SIG-M5 (cell line): Measurements from ENCODE around the gene KRTAP12-2.

ENCODE experiments used
- DNase-seq: peaks from one replicate; lab custom pipeline; 2025; lab: John Stamatoyannopoulos, UW

The KRTAP12-2 gene

GRCh38 chr21:44666401-44667320, at the start of gene KRTAP12-2:
TSS of gene KRTAP12-2 (minus strand) at chr21:44666927. CDS start at chr21:44666886, 41 bp downstream.
- no peak for DNase-seq

- DNase-seq = no peak
These were observed 48.2 kb upstream of the KRTAP12-2 start for GRCh38 chr21:44714905-44715304.

GRCh38 chr21:44713846-44714245, 47.1 kb upstream of the KRTAP12-2 start:
- DNase-seq = no peak

- DNase-seq = no peak
These were observed 46.4 kb upstream of the KRTAP12-2 start for GRCh38 chr21:44713130-44713529.

- DNase-seq = no peak
These were observed 45.7 kb upstream of the KRTAP12-2 start for GRCh38 chr21:44712203-44713028.

- no peak for DNase-seq
These were observed 44.8 kb upstream of the KRTAP12-2 start, which contains the start of gene TSPEAR for GRCh38 chr21:44711327-44712202. TSS of gene TSPEAR (minus strand) at chr21:44711572. CDS start at chr21:44711514, 58 bp downstream.

- DNase-seq = no peak
These were observed 44.1 kb upstream of the KRTAP12-2 start for GRCh38 chr21:44710756-44711326.

GRCh38 chr21:44710294-44710665, 43.6 kb upstream of the KRTAP12-2 start:
- no peak for DNase-seq

GRCh38 chr21:44709426-44710293, 42.9 kb upstream of the KRTAP12-2 start:
- DNase-seq = no peak

- DNase-seq = no peak
These were observed 42.2 kb upstream of the KRTAP12-2 start for GRCh38 chr21:44708866-44709425.

- no peak for DNase-seq
These were observed 41.6 kb upstream of the KRTAP12-2 start for GRCh38 chr21:44708213-44708865.

GRCh38 chr21:44706706-44707581, 40.2 kb upstream of the KRTAP12-2 start:
- no peak for DNase-seq

- DNase-seq = no peak
These were observed 39.4 kb upstream of the KRTAP12-2 start for GRCh38 chr21:44706026-44706705.

- no peak for DNase-seq
These were observed 37.9 kb upstream of the KRTAP12-2 start for GRCh38 chr21:44704636-44705001.

GRCh38 chr21:44703731-44704635, 37.3 kb upstream of the KRTAP12-2 start:
- DNase-seq = no peak

GRCh38 chr21:44702973-44703730, 36.4 kb upstream of the KRTAP12-2 start:
- DNase-seq = no peak
